Measurements from ENCODE around the gene CCDC30.

- TF ChIP-seq CTCF (IDR thresholded peaks at IDR 0.05) (no peak), POLR2A (IDR thresholded peaks at IDR 0.05) (no peak)
Measured at GRCh38 chr1:42675467-42675866, 212.4 kb downstream of the CCDC30 start.
